ENCODE results near the gene USP54. TPM values are rescaled to one million over a fixed set of nuclear protein-coding genes. Genes with fewer than 3 reads are reported as not detected.

Gene USP54
- total and polyA plus RNA-seq, 9 of the 15 experiments (the other 6 are each of a cell fraction or from before 2014, with no cell fraction given): 3.8 to 40.1 (median 16.9) TPM

- no peak for TF ChIP-seq RBBP5 (IDR thresholded peaks at IDR 0.05; ENCODE audit: borderline replicate concordance, insufficient read depth, low read length, poor library complexity, severe bottlenecking)
- no peak for TF ChIP-seq POLR2B (IDR thresholded peaks at IDR 0.05; ENCODE audit: low read depth, partially characterized antibody)
- TF ChIP-seq ID3 (CRISPR knock-in tag; IDR thresholded peaks at IDR 0.05): no peak
- no peak for TF ChIP-seq ID3 (tag; IDR thresholded peaks at IDR 0.05)
- TF ChIP-seq NONO (IDR thresholded peaks at IDR 0.05; ENCODE audit: low read depth in 2 of 2, low read length in 1 of 2): no peak
- TF ChIP-seq ZNF780A (CRISPR knock-in tag; IDR thresholded peaks at IDR 0.05): no peak
- no peak for TF ChIP-seq SETDB1 (IDR thresholded peaks at IDR 0.05; ENCODE audit: low read length)
- no peak for TF ChIP-seq ZNF766 (CRISPR knock-in tag; conservative IDR thresholded peaks at IDR 0.05)
- no peak for TF ChIP-seq MAFF (IDR thresholded peaks at IDR 0.05; ENCODE audit: low read length)
- no peak for TF ChIP-seq ZNF518B (CRISPR knock-in tag; IDR thresholded peaks at IDR 0.05)
- TF ChIP-seq ZC3H8 (IDR thresholded peaks at IDR 0.05): no peak
- 0 out of 2 replicates have a peak, but pooled peaks have one; percentile 53 for TF ChIP-seq ZBTB26 (CRISPR knock-in tag; IDR thresholded peaks at IDR 0.05)
- no peak; the same call in 1 of the 2 replicates for TF ChIP-seq MYC (IDR thresholded peaks at IDR 0.05; ENCODE audit: low read depth, low read length)
- no peak for TF ChIP-seq MYC (CRISPR knock-in tag; IDR thresholded peaks at IDR 0.05; ENCODE audit: borderline replicate concordance, low read depth)
- TF ChIP-seq CBX3 (IDR thresholded peaks at IDR 0.05; ENCODE audit: borderline replicate concordance in 1 of 2, low read length in 2 of 2): no peak
- TF ChIP-seq SIRT6 (IDR thresholded peaks at IDR 0.05; ENCODE audit: low read depth, low read length): no peak
- TF ChIP-seq ETV6 (IDR thresholded peaks at IDR 0.05; ENCODE audit: borderline replicate concordance in 1 of 2, low read depth in 2 of 2, low read length in 1 of 2): no peak
- TF ChIP-seq ETV6 (CRISPR knock-in tag; IDR thresholded peaks at IDR 0.05; ENCODE audit: borderline replicate concordance): no peak
- no peak for TF ChIP-seq NR2C2 (CRISPR knock-in tag; IDR thresholded peaks at IDR 0.05)
- TF ChIP-seq NR2C2 (tag; IDR thresholded peaks at IDR 0.05): peak; percentile 60
- no peak for TF ChIP-seq NR2C1 (IDR thresholded peaks at IDR 0.05)
- TF ChIP-seq NR2C1 (tag; IDR thresholded peaks at IDR 0.05): no peak
- TF ChIP-seq ZZZ3 (IDR thresholded peaks at IDR 0.05): no peak
- no peak for TF ChIP-seq ZNF707 (CRISPR knock-in tag; conservative IDR thresholded peaks at IDR 0.05)
- no peak for TF ChIP-seq SMAD3 (CRISPR knock-in tag; conservative IDR thresholded peaks at IDR 0.05)
Observed at GRCh38 chr10:73625004-73625883, 34.1 kb upstream of the USP54 start (continued).

All from K562 (cell line).